WTC11 (cell line): ENCODE measurements around the gene PPM1L. TPM values are rescaled to one million over a fixed set of nuclear protein-coding genes. Genes with fewer than 3 reads are reported as not detected.

Source experiments
- ATAC-seq: fragments of 200-7000 bp; cut with Tn5 transposase; 2 replicates; pipeline ENCODE4 v1.10.0; 2021; ENCODE audit warnings: mild to moderate bottlenecking, moderate library complexity
- CTCF ChIA-PET: fragments of 300-600 bp; sonication (Branson Sonifier 250); formaldehyde crosslinking; loops from one replicate; lab custom pipeline; 2021; ENCODE audit warnings: antibody characterized with exemption; lab: Charles Lee
- POLR2A ChIA-PET: fragments of 350-600 bp; sonication (Branson Sonifier 250); formaldehyde crosslinking; loops from one replicate; lab custom pipeline; 2021; ENCODE audit warnings: antibody characterized with exemption; lab: Charles Lee
- DNase-seq: peaks from one replicate; pipeline ENCODE4 v3.0.0; 2021; ENCODE audit warnings: low spot score
- H3K27ac Mint-ChIP-seq: 2 replicates; pipeline ENCODE4 v1.8.0; 2021; ENCODE audit warnings: mixed read lengths
- H3K27me3 Mint-ChIP-seq: 2 replicates; pipeline ENCODE4 v1.8.0; 2021; ENCODE audit warnings: low read depth, mild to moderate bottlenecking, moderate library complexity, mixed read lengths
- H3K36me3 Mint-ChIP-seq: 2 replicates; pipeline ENCODE4 v1.8.0; 2021; ENCODE audit warnings: mixed read lengths
- H3K4me1 Mint-ChIP-seq: 2 replicates; pipeline ENCODE4 v1.8.0; 2022; ENCODE audit warnings: mixed read lengths
- H3K4me3 Mint-ChIP-seq: 2 replicates; pipeline ENCODE4 v1.8.0; 2021; ENCODE audit warnings: mild to moderate bottlenecking, moderate library complexity, mixed read lengths
- H3K9me3 Mint-ChIP-seq: 2 replicates; pipeline ENCODE4 v1.8.0; 2021; ENCODE audit warnings: mixed read lengths
- CREM ChIP-seq: sonication (generic); formaldehyde crosslinking; IDR thresholded peaks from 2 replicates; pipeline ENCODE4 v1.8.1; 2022; ENCODE audit warnings: mild to moderate bottlenecking, missing genetic modification reagents, moderate library complexity
- ETV6 ChIP-seq: sonication (generic); formaldehyde crosslinking; IDR thresholded peaks from 2 replicates; pipeline ENCODE4 v1.8.1; 2022; ENCODE audit warnings: mild to moderate bottlenecking, missing genetic modification reagents
- GTF2I ChIP-seq: fragments of 250-450 bp; sonication (Bioruptor Pico); conservative IDR thresholded peaks from 2 replicates; pipeline ENCODE4 v1.4.0; 2021; ENCODE audit warnings: mild to moderate bottlenecking
- KAT7 ChIP-seq: sonication (generic); formaldehyde crosslinking; IDR thresholded peaks from 2 replicates; pipeline ENCODE4 v1.8.1; 2023; ENCODE audit warnings: missing genetic modification reagents, mild to moderate bottlenecking, borderline replicate concordance
- MYBL2 ChIP-seq: sonication (generic); formaldehyde crosslinking; IDR thresholded peaks from 2 replicates; pipeline ENCODE4 v1.8.1; 2023; ENCODE audit warnings: mild to moderate bottlenecking, moderate library complexity, missing genetic modification reagents
- NR3C1 ChIP-seq: sonication (generic); formaldehyde crosslinking; conservative IDR thresholded peaks from 2 replicates; pipeline ENCODE4 v1.8.1; 2023; ENCODE audit warnings: low read depth, mild to moderate bottlenecking, missing genetic modification reagents
- PRRX2 ChIP-seq: fragments of 250-450 bp; sonication (Bioruptor Pico); IDR thresholded peaks from 2 replicates; pipeline ENCODE4 v1.8.0; 2021; ENCODE audit warnings: mild to moderate bottlenecking
- SMAD3 ChIP-seq: sonication (generic); formaldehyde crosslinking; IDR thresholded peaks from 2 replicates; pipeline ENCODE4 v1.8.0; 2022; ENCODE audit warnings: missing genetic modification reagents, mild to moderate bottlenecking, borderline replicate concordance
- TEAD1 ChIP-seq: sonication (generic); formaldehyde crosslinking; IDR thresholded peaks from 2 replicates; pipeline ENCODE4 v1.8.0; 2022; ENCODE audit warnings: mild to moderate bottlenecking, missing genetic modification reagents
- ZNF232 ChIP-seq: sonication (generic); formaldehyde crosslinking; IDR thresholded peaks from 2 replicates; pipeline ENCODE4 v1.8.0; 2022; ENCODE audit warnings: mild to moderate bottlenecking, missing genetic modification reagents
- ZNF317 ChIP-seq: sonication (generic); formaldehyde crosslinking; IDR thresholded peaks from 2 replicates; pipeline ENCODE4 v1.8.1; 2023; ENCODE audit warnings: low read depth, mild to moderate bottlenecking, moderate library complexity, missing genetic modification reagents, borderline replicate concordance
- total RNA-seq: library from RNA; stranded (reverse); gene quantifications from 3 replicates; pipeline ENCODE4 v1.2.3, GENCODE V29; 2021
- TF ChIP-seq, protein P1 (sequence below): fragments of 250-450 bp; sonication (Bioruptor Pico); IDR thresholded peaks from 2 replicates; pipeline ENCODE4 v2.1.2; 2022; ENCODE audit warnings: mild to moderate bottlenecking, moderate library complexity
- TF ChIP-seq, protein P2 (sequence below): sonication (generic); formaldehyde crosslinking; IDR thresholded peaks from 2 replicates; pipeline ENCODE4 v1.8.1; 2023; ENCODE audit warnings: mild to moderate bottlenecking, missing genetic modification reagents, borderline replicate concordance
- TF ChIP-seq, protein P3 (sequence below): fragments of 250-450 bp; sonication (Bioruptor Pico); IDR thresholded peaks from 2 replicates; pipeline ENCODE4 v1.9.0; 2021; ENCODE audit warnings: moderate library complexity, mild to moderate bottlenecking, inconsistent platforms, borderline replicate concordance
- TF ChIP-seq, protein P4 (sequence below): sonication (generic); formaldehyde crosslinking; IDR thresholded peaks from 2 replicates; pipeline ENCODE4 v1.8.1; 2023; ENCODE audit warnings: mild to moderate bottlenecking, missing genetic modification reagents
- TF ChIP-seq, protein P5 (sequence below): sonication (generic); formaldehyde crosslinking; IDR thresholded peaks from 2 replicates; pipeline ENCODE4 v1.8.1; 2023; ENCODE audit warnings: mild to moderate bottlenecking, missing genetic modification reagents, moderate library complexity
- TF ChIP-seq, protein P6 (sequence below): sonication (generic); formaldehyde crosslinking; IDR thresholded peaks from 2 replicates; pipeline ENCODE4 v1.8.0; 2022; ENCODE audit warnings: mild to moderate bottlenecking, missing genetic modification reagents
- TF ChIP-seq, protein P7 (sequence below): sonication (generic); formaldehyde crosslinking; IDR thresholded peaks from 2 replicates; pipeline ENCODE4 v1.8.1; 2022; ENCODE audit warnings: low read depth, missing genetic modification reagents, borderline replicate concordance

Gene PPM1L
- total RNA-seq, 1 experiment from 2014 or later: 18.1 TPM

DNA sequence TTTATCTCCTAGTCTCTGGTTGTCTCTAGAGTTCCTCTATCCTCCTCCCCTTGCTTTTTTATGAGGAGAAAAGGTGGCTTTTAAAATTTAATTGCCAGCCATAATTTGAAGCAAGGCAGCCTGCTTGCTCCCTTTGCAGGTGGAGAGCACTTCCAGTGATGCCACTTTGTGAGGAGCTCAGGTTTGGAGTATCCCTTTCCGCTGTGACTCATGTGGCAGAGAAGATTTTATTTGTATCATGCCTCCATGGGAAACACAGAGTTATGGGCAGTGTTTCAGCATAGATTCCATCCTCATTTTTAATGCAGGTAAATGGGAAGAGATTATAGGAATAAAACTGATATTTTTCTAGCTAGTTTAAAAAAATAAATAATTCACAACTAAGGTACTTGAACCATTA, 7.0 kb downstream of the PPM1L start:
- CTCF ChIA-PET: no interaction called here
- Mint-ChIP-seq H3K4me1 (peaks cover 14% of the 10 kb centered on the region), H3K27me3 (0 out of 2 replicates have a peak, but pooled peaks cover under 1% of the 10 kb centered on the region), H3K36me3 (no peaks in the 10 kb centered on the region), H3K4me3 (no peak overlapping the region), H3K27ac (no peak overlapping the region), H3K9me3 (no peaks in the 10 kb centered on the region)
- no peak for TF ChIP-seq GTF2I (CRISPR knock-in tag)
- TF ChIP-seq, protein P1, sequence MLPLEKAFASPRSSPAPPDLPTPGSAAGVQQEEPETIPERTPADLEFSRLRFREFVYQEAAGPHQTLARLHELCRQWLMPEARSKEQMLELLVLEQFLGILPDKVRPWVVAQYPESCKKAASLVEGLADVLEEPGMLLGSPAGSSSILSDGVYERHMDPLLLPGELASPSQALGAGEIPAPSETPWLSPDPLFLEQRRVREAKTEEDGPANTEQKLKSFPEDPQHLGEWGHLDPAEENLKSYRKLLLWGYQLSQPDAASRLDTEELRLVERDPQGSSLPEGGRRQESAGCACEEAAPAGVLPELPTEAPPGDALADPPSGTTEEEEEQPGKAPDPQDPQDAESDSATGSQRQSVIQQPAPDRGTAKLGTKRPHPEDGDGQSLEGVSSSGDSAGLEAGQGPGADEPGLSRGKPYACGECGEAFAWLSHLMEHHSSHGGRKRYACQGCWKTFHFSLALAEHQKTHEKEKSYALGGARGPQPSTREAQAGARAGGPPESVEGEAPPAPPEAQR (CRISPR knock-in tag): no peak
- DNase-seq (no peak), ATAC-seq (no peak)
- POLR2A ChIA-PET: interaction anchor here (1.0 kb wide), 1 partner anchor 8 kb away, joined by 3 read pairs; no protein-coding TSS in a partner anchor

DNA sequence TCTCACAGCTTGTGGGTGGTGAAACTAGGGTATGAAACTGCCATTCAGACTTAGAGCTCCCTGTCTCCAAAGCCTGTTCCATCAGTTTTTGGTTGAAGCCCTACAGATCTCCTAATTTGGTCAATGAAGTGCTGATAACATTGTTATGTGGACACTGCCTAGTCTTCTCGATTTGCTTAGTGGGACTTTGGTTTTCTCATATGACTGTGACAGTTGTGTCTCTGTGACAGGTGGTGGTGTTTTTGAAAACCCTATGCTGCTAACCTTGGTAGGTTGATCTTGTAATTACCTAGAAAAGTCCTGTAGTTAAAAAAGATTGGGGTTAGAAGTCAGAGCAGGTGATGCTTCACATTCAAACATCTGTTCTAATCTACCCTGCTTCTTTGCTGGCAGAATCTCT, 9.2 kb downstream of the PPM1L start:
- CTCF ChIA-PET: no interaction called here
- TF ChIP-seq, protein P2, sequence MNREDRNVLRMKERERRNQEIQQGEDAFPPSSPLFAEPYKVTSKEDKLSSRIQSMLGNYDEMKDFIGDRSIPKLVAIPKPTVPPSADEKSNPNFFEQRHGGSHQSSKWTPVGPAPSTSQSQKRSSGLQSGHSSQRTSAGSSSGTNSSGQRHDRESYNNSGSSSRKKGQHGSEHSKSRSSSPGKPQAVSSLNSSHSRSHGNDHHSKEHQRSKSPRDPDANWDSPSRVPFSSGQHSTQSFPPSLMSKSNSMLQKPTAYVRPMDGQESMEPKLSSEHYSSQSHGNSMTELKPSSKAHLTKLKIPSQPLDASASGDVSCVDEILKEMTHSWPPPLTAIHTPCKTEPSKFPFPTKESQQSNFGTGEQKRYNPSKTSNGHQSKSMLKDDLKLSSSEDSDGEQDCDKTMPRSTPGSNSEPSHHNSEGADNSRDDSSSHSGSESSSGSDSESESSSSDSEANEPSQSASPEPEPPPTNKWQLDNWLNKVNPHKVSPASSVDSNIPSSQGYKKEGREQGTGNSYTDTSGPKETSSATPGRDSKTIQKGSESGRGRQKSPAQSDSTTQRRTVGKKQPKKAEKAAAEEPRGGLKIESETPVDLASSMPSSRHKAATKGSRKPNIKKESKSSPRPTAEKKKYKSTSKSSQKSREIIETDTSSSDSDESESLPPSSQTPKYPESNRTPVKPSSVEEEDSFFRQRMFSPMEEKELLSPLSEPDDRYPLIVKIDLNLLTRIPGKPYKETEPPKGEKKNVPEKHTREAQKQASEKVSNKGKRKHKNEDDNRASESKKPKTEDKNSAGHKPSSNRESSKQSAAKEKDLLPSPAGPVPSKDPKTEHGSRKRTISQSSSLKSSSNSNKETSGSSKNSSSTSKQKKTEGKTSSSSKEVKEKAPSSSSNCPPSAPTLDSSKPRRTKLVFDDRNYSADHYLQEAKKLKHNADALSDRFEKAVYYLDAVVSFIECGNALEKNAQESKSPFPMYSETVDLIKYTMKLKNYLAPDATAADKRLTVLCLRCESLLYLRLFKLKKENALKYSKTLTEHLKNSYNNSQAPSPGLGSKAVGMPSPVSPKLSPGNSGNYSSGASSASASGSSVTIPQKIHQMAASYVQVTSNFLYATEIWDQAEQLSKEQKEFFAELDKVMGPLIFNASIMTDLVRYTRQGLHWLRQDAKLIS: no peak
- TF ChIP-seq PRRX2 (CRISPR knock-in tag) (no peak), ZNF317 (CRISPR knock-in tag) (no peak), ZNF232 (CRISPR knock-in tag) (no peak), NR3C1 (CRISPR knock-in tag) (no peak), TEAD1 (CRISPR knock-in tag) (no peak), ETV6 (no peak), KAT7 (CRISPR knock-in tag) (no peak), MYBL2 (CRISPR knock-in tag) (no peak), CREM (CRISPR knock-in tag) (no peak), SMAD3 (CRISPR knock-in tag) (no peak)
- TF ChIP-seq, protein P3, sequence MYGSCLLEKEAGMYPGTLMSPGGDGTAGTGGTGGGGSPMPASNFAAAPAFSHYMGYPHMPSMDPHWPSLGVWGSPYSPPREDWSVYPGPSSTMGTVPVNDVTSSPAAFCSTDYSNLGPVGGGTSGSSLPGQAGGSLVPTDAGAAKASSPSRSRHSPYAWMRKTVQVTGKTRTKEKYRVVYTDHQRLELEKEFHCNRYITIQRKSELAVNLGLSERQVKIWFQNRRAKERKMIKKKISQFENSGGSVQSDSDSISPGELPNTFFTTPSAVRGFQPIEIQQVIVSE (CRISPR knock-in tag): no peak
- TF ChIP-seq, protein P4, sequence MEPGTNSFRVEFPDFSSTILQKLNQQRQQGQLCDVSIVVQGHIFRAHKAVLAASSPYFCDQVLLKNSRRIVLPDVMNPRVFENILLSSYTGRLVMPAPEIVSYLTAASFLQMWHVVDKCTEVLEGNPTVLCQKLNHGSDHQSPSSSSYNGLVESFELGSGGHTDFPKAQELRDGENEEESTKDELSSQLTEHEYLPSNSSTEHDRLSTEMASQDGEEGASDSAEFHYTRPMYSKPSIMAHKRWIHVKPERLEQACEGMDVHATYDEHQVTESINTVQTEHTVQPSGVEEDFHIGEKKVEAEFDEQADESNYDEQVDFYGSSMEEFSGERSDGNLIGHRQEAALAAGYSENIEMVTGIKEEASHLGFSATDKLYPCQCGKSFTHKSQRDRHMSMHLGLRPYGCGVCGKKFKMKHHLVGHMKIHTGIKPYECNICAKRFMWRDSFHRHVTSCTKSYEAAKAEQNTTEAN (CRISPR knock-in tag): no peak
- TF ChIP-seq, protein P5, sequence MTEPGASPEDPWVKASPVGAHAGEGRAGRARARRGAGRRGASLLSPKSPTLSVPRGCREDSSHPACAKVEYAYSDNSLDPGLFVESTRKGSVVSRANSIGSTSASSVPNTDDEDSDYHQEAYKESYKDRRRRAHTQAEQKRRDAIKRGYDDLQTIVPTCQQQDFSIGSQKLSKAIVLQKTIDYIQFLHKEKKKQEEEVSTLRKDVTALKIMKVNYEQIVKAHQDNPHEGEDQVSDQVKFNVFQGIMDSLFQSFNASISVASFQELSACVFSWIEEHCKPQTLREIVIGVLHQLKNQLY (CRISPR knock-in tag): no peak
- TF ChIP-seq, protein P6, sequence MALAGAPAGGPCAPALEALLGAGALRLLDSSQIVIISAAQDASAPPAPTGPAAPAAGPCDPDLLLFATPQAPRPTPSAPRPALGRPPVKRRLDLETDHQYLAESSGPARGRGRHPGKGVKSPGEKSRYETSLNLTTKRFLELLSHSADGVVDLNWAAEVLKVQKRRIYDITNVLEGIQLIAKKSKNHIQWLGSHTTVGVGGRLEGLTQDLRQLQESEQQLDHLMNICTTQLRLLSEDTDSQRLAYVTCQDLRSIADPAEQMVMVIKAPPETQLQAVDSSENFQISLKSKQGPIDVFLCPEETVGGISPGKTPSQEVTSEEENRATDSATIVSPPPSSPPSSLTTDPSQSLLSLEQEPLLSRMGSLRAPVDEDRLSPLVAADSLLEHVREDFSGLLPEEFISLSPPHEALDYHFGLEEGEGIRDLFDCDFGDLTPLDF: no peak
- TF ChIP-seq, protein P7, sequence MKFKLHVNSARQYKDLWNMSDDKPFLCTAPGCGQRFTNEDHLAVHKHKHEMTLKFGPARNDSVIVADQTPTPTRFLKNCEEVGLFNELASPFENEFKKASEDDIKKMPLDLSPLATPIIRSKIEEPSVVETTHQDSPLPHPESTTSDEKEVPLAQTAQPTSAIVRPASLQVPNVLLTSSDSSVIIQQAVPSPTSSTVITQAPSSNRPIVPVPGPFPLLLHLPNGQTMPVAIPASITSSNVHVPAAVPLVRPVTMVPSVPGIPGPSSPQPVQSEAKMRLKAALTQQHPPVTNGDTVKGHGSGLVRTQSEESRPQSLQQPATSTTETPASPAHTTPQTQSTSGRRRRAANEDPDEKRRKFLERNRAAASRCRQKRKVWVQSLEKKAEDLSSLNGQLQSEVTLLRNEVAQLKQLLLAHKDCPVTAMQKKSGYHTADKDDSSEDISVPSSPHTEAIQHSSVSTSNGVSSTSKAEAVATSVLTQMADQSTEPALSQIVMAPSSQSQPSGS (CRISPR knock-in tag): no peak
- TF ChIP-seq, all 79 proteins: peak for 0
- H3K27me3 Mint-ChIP-seq: no peaks in the 10 kb centered on the region
- H3K27ac Mint-ChIP-seq: no peak overlapping the region
- no peak for DNase-seq
- POLR2A ChIA-PET: no interaction called here
- H3K4me3 Mint-ChIP-seq: no peak overlapping the region
- ATAC-seq: no peak
- peaks cover 4% of the 10 kb centered on the region; the same call in 1 of the 2 replicates for H3K4me1 Mint-ChIP-seq
- no peaks in the 10 kb centered on the region for H3K36me3 Mint-ChIP-seq
- H3K9me3 Mint-ChIP-seq: no peaks in the 10 kb centered on the region
